NT2/D1 (cell line): ENCODE measurements around the gene CIAO2B.

Experiments used
- SUZ12 ChIP-seq: IDR thresholded peaks from 2 replicates; pipeline ENCODE4 v1.6.1; 2011; ENCODE audit not compliant: insufficient read length, insufficient read depth; ENCODE audit errors: extremely low read depth
- YY1 ChIP-seq: IDR thresholded peaks from 2 replicates; pipeline ENCODE4 v1.6.1; 2011; ENCODE audit not compliant: insufficient read length, insufficient read depth
- ZNF274 ChIP-seq: IDR thresholded peaks from 2 replicates; pipeline ENCODE4 v1.6.1; 2011; ENCODE audit warnings: mild to moderate bottlenecking, low read depth, low read length

DNA sequence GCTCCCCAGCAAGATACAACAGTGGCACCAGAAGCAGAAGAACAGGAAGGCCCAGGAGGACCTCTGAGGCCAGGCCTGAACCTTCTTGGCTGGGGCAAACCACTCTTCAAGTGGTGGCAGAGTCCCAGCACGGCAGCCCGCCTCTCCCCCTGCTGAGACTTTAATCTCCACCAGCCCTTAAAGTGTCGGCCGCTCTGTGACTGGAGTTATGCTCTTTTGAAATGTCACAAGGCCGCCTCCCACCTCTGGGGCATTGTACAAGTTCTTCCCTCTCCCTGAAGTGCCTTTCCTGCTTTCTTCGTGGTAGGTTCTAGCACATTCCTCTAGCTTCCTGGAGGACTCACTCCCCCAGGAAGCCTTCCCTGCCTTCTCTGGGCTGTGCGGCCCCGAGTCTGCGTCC, 38.8 kb upstream of the CIAO2B start:
- TF ChIP-seq YY1 (no peak), ZNF274 (no peak), SUZ12 (no peak)
